HepG2 (cell line): ENCODE measurements around the gene PET100. TPM values are rescaled to one million over a fixed set of nuclear protein-coding genes. Genes with fewer than 3 reads are reported as not detected.

Experiments used
- ATF1 ChIP-seq: IDR thresholded peaks from 2 replicates; pipeline ENCODE4 v1.6.1; 2016; ENCODE audit warnings: mild to moderate bottlenecking, control low read depth
- DMAP1 ChIP-seq: IDR thresholded peaks from 2 replicates; pipeline ENCODE4 v1.6.1; 2016
- FLYWCH1 ChIP-seq: sonication (generic); formaldehyde crosslinking; IDR thresholded peaks from 2 replicates; pipeline ENCODE4 v1.8.1; 2023; ENCODE audit warnings: mild to moderate bottlenecking, missing genetic modification reagents
- FOXP4 ChIP-seq: sonication (generic); formaldehyde crosslinking; IDR thresholded peaks from 2 replicates; pipeline ENCODE4 v1.4.0; 2020; ENCODE audit warnings: missing genetic modification reagents
- GLMP ChIP-seq: sonication (generic); formaldehyde crosslinking; IDR thresholded peaks from 2 replicates; pipeline ENCODE4 v1.9.0; 2021; ENCODE audit warnings: missing genetic modification reagents, mild to moderate bottlenecking, borderline replicate concordance
- HNRNPK ChIP-seq: fragments of 200-400 bp; formaldehyde crosslinking; IDR thresholded peaks from 2 replicates; pipeline ENCODE4 v1.6.1; 2018; ENCODE audit warnings: low read length, low read depth, moderate library complexity, mild to moderate bottlenecking; ENCODE audit not compliant: poor library complexity, severe bottlenecking
- IKZF4 ChIP-seq: sonication (generic); formaldehyde crosslinking; IDR thresholded peaks from 2 replicates; pipeline ENCODE4 v1.5.1; 2020; ENCODE audit warnings: borderline replicate concordance, mild to moderate bottlenecking, low read depth, missing genetic modification reagents; ENCODE audit errors: not compliant biosample characterization
- JARID2 ChIP-seq: sonication (generic); formaldehyde crosslinking; IDR thresholded peaks from 2 replicates; pipeline ENCODE4 v1.8.1; 2023; ENCODE audit warnings: missing genetic modification reagents, inconsistent platforms; ENCODE audit not compliant: insufficient replicate concordance
- KDM2A ChIP-seq: sonication (generic); formaldehyde crosslinking; IDR thresholded peaks from 2 replicates; pipeline ENCODE4 v1.4.0; 2020; ENCODE audit warnings: low read depth, missing genetic modification reagents, borderline replicate concordance
- MED13 ChIP-seq: sonication (generic); formaldehyde crosslinking; IDR thresholded peaks from 2 replicates; pipeline ENCODE4 v1.5.0; 2020; ENCODE audit warnings: missing genetic modification reagents
- PRMT3 ChIP-seq: sonication (generic); formaldehyde crosslinking; IDR thresholded peaks from 2 replicates; pipeline ENCODE4 v1.8.1; 2022; ENCODE audit warnings: low read depth, mild to moderate bottlenecking, moderate library complexity, missing genetic modification reagents, borderline replicate concordance
- RAD51 ChIP-seq: fragments of 450-650 bp; IDR thresholded peaks from 2 replicates; pipeline ENCODE4 v1.6.1; 2016; ENCODE audit warnings: borderline replicate concordance
- RCOR2 ChIP-seq: IDR thresholded peaks from 2 replicates; pipeline ENCODE4 v1.6.1; 2016; ENCODE audit warnings: missing biosample characterization, missing genetic modification reagents
- SALL1 ChIP-seq: sonication (generic); formaldehyde crosslinking; IDR thresholded peaks from 2 replicates; pipeline ENCODE4 v1.8.0; 2022; ENCODE audit warnings: mild to moderate bottlenecking, missing genetic modification reagents
- SMAD3 ChIP-seq: sonication (generic); formaldehyde crosslinking; IDR thresholded peaks from 2 replicates; pipeline ENCODE4 v1.4.0; 2020; ENCODE audit warnings: missing genetic modification reagents
- SMAD9 ChIP-seq: sonication (generic); formaldehyde crosslinking; IDR thresholded peaks from 2 replicates; pipeline ENCODE4 v1.5.1; 2020; ENCODE audit warnings: mild to moderate bottlenecking, missing genetic modification reagents
- SOX5 ChIP-seq: IDR thresholded peaks from 2 replicates; pipeline ENCODE4 v1.6.1; 2016; ENCODE audit warnings: borderline replicate concordance
- TBX3 ChIP-seq: fragments of 450-650 bp; IDR thresholded peaks from 2 replicates; pipeline ENCODE4 v1.6.1; 2017; ENCODE audit warnings: antibody characterized with exemption, mild to moderate bottlenecking, inconsistent platforms, borderline replicate concordance
- TEAD3 ChIP-seq: optimal IDR thresholded peaks from 2 replicates; pipeline ENCODE3; 2016; ENCODE audit warnings: borderline replicate concordance
- U2AF2 ChIP-seq: fragments of 200-400 bp; formaldehyde crosslinking; IDR thresholded peaks from 2 replicates; pipeline ENCODE4 v1.6.1; 2017; ENCODE audit warnings: low read depth, mild to moderate bottlenecking, low read length
- XBP1 ChIP-seq: sonication (generic); formaldehyde crosslinking; IDR thresholded peaks from 2 replicates; pipeline ENCODE4 v1.5.0; 2020; ENCODE audit warnings: missing genetic modification reagents
- ZBTB25 ChIP-seq: IDR thresholded peaks from 2 replicates; pipeline ENCODE4 v1.6.1; 2018; ENCODE audit warnings: missing genetic modification reagents
- ZNF329 ChIP-seq: sonication (generic); formaldehyde crosslinking; IDR thresholded peaks from 2 replicates; pipeline ENCODE4 v1.9.0; 2021; ENCODE audit warnings: low read depth, mild to moderate bottlenecking, missing genetic modification reagents
- ZNF761 ChIP-seq: sonication (generic); formaldehyde crosslinking; conservative IDR thresholded peaks from 2 replicates; pipeline ENCODE4 v1.4.0; 2020; ENCODE audit warnings: mild to moderate bottlenecking, missing genetic modification reagents
- ZNF784 ChIP-seq: sonication (generic); formaldehyde crosslinking; IDR thresholded peaks from 2 replicates; pipeline ENCODE4 v1.5.1; 2020; ENCODE audit warnings: missing genetic modification reagents, mild to moderate bottlenecking, borderline replicate concordance
- ZNF788 ChIP-seq: sonication (generic); formaldehyde crosslinking; IDR thresholded peaks from 2 replicates; pipeline ENCODE4 v1.5.0; 2020; ENCODE audit warnings: mild to moderate bottlenecking, missing genetic modification reagents, borderline replicate concordance
- ZSCAN30 ChIP-seq: sonication (generic); formaldehyde crosslinking; IDR thresholded peaks from 2 replicates; pipeline ENCODE4 v1.5.0; 2020; ENCODE audit warnings: mild to moderate bottlenecking, missing genetic modification reagents
- polyA plus RNA-seq, 8 experiments: library from polyadenylated mRNA; depleted of rRNA in 3 of 8; stranded (reverse) in 7 of 8; unstranded in 1 of 8; fragments of >200 nt; fragmentation: Illumina TruSeq in 4 of 8; extraction: Trizol in 4 of 8; gene quantifications; 2 replicates each; pipeline versions ENCODE4 v1.2.1 to v1.2.3, GENCODE V29; 2011 to 2016; ENCODE audit warnings: low read depth in 4 of 8, missing spikeins in 1 of 8, mixed read lengths in 1 of 8; ENCODE audit not compliant: insufficient read depth in 1 of 8
- total RNA-seq, 5 experiments: library from RNA; depleted of rRNA; stranded (reverse); fragments of >200 nt; fragmentation: Illumina TruSeq; extraction: Trizol; gene quantifications; 2 replicates each; pipeline ENCODE4 v1.2.3, GENCODE V29; 2016; ENCODE audit warnings: low read depth in 1 of 5

Gene PET100
- total and polyA plus RNA-seq, 2 of the 13 experiments (the other 11 are each of a cell fraction or from before 2014, with no cell fraction given): 22.3 to 66.5 TPM

GRCh38 chr19:7629347-7630054 lies at the start of gene PET100, which contains the start of gene XAB2 (continued):
- TF ChIP-seq HNRNPK: no peak
- no peak for TF ChIP-seq SMAD9 (CRISPR knock-in tag)
- TF ChIP-seq TBX3: peak; percentile 54; the same call in 1 of the 2 replicates
- TF ChIP-seq U2AF2: no peak
- no peak for TF ChIP-seq JARID2 (CRISPR knock-in tag)
- no peak for TF ChIP-seq RCOR2 (CRISPR knock-in tag)
- TF ChIP-seq ZNF329: no peak
- peak; percentile 67; the same call in 1 of the 2 replicates for TF ChIP-seq ZNF788 (CRISPR knock-in tag)
- TF ChIP-seq RAD51: no peak
- TF ChIP-seq ZNF784: no peak; the same call in 1 of the 2 replicates
- no peak for TF ChIP-seq GLMP (CRISPR knock-in tag)
- no peak for TF ChIP-seq DMAP1 (CRISPR knock-in tag)
- TF ChIP-seq TEAD3: no peak
- TF ChIP-seq ZBTB25: no peak
- TF ChIP-seq KDM2A: peak; percentile 47; the same call in 1 of the 2 replicates
- no peak for TF ChIP-seq XBP1 (CRISPR knock-in tag)
- TF ChIP-seq SALL1: peak; percentile 53; the same call in 1 of the 2 replicates
- no peak for TF ChIP-seq FLYWCH1 (CRISPR knock-in tag)
- no peak for TF ChIP-seq ZNF761 (CRISPR knock-in tag)
- TF ChIP-seq FOXP4 (CRISPR knock-in tag): peak; percentile 65; the same call in 1 of the 2 replicates
- TF ChIP-seq MED13 (CRISPR knock-in tag): peak; percentile 45; the same call in 1 of the 2 replicates
- peak; percentile 100 for TF ChIP-seq ATF1 (CRISPR knock-in tag)
- no peak; the same call in 1 of the 2 replicates for TF ChIP-seq SOX5
- TF ChIP-seq ZSCAN30 (CRISPR knock-in tag): no peak
- TF ChIP-seq PRMT3 (CRISPR knock-in tag): no peak
- TF ChIP-seq IKZF4 (CRISPR knock-in tag): no peak
- 0 out of 2 replicates have a peak, but pooled peaks have one; percentile 18 for TF ChIP-seq SMAD3 (CRISPR knock-in tag)
